Inflammatory macrophage treated with lipopolysaccharide for 4 hours (primary cell): ENCODE results near the gene IFNGR2.
"Not testable (repeated sequence)": the region's sequence is repeated elsewhere in the genome, so short reads cannot be mapped to it uniquely, and the experiment has no call there.

Experiments
- DNase-seq: peaks from one replicate; pipeline ENCODE4 v3.0.0-alpha.2; 2020

Gene IFNGR2

DNA sequence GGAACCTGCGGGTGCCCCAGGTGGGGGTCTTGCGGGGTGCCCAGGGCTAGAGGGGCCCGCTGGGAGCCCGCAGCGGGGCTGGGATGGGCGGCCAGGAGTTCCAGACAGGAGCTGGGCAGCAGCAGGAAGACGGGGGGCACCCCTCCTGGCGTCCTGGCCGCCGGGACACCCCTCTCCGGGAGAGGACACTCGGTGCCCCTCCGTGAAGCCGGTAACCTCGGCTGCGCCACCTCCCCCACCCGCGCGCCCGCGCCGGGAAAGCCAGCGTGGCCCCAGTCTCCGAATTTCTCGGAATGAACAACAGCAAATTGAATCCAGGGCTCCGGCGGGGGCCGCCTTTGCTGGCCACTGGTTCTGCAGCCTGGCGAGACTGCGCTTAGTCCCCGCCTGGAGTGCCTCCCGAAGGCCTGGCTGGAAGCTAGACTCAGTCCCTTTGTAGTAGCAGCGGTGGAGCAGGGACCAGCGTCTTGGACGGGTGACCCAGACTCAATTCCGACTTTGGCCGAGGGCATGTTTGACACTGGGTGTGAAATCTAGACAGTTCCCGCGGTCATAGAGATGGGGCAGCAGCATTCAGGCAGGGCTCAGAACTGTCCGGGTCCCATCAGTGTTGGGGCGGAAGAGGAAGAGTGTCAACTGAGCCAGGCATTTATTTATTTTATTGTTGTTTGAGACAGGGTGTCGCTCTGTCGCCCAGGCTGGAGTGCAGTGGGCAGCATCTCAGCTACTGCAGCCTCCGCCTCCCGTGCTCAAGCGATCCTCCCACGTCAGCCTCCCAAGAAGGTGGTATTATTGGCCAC lies 773 bp downstream of the IFNGR2 start:
- DNase-seq, result peak; percentile 58

DNA sequence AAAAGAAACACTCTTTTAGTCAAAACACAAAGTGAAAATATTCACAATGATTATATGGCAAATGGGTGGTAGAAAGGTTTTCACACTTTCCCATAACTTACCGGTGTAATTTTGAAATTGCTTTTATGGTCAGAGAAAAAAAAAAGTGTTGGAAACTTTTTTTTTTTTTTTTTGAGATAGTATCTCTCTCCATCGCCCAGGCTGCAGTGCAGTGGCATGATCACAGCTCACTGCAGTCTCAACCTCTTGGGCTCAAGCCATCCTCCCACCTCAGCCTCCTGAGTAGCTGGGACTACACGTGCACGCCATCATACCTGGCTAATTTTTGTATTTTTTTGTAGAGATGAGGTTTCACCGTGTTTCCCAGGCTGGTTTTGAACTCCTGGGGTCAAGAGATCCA lies 3.3 kb downstream of the IFNGR2 start:
- DNase-seq, result no peak

DNA sequence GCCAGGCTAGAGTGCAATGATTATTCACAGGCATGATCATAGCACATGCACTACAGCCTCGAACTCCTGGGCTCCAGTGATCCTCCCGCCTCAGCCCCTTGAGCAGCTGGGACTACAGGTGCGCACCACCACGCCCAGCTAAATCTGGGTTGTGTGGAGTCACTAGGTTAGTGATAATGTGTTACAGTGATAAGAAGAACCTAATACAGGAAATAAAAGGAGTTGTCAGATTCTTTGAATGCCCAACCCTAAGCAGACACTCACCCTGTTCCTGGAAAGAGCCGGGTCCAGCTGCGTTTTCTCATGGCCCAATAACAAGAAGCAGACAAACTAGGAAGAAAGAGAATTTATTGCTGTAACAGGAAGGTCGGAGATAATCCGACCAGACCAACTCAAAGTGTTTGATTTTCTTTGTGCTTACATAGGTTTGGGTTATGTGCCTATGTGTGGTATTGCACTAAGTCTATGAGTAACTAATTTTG lies 8.8 kb downstream of the IFNGR2 start:
- no peak for DNase-seq

DNA sequence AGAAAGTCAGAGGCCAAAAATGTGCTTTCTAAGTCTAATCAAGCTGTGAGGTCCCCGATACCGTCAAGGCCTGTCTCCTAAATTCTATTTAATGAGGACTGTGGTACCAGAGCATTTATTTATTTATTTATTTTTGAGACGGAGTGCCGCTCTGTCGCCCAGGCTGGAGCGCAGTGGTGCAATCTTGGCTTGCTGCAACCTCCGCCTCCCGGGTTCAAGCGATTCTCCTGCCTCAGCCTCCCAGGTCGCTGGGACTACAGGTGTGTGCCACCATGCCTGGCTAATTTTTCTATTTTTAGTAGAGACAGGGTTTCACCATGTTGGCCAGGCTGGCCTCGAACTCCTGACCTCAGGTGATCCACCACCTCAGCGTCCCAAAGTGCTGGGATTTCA lies 9.2 kb downstream of the IFNGR2 start:
- not testable (repeated sequence) for DNase-seq

DNA sequence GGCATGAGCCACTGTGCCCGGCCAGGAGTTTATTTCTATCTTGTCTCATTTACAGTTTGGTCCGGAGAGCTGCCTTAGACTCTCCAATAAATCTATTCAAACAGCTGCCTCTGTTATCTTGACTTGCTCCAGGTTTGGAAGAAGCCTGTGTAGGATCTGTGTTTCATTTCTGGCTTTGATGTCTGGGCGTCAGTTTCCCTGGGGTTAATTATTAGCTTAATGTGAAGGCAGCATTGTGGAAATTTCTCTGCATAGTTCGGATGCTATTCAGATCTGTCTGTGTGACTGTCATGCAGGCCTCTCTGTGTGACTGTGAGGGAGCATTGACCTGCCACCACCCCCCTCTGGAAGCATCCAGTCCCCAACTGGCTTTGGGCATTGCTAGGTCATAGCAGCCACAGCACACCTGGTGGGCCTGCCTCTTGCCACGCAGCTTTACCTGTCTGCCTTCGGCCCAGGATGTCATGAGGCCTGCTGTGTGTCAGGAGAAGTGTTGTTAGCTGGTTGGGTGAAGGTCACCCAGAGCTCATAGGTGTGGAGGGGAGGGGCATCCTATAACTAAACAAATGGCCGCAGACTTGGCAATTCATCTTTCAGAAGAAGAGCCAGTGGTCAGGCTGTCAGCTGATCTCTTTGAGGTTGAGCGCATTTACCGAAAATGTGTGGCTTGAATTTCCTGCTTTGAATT lies 9.8 kb downstream of the IFNGR2 start:
- no peak for DNase-seq

DNA sequence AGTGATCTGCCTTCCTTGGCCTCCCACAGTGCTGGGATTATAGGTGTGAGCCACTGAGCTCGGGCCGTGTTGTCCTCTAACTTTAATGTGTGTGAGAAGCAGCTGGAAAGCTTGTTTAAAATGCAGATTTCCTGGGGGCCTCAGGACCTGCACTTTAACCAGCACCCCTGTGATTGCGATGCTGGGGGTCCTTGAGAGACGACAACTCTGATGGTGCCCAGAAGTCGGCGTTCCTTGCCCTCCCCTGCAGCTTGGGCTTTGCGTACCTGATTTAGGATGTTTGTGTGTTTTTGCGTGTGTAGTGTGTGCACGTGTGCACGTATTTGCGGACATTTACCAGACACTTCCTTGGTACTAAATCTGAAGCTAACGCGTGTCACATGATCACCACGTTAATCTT lies 10.9 kb downstream of the IFNGR2 start:
- DNase-seq, result no peak

DNA sequence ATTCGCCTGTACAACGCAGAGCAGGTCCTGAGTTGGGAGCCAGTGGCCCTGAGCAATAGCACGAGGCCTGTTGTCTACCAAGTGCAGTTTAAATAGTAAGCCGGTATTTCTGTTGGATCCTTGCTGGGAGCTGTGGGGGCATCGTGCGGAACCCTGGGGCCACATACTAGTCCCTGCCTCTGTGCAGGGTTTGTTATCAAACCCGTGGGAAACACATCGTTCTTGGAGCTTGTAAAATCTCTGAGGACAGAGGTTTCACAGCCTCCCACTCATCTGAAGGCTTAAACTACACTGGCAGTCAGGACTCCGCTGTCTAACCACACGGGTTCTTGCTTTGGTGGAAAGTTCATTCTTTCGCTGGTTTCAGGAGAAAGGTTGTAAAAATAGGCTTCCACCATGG lies 11.7 kb downstream of the IFNGR2 start:
- no peak for DNase-seq

DNA sequence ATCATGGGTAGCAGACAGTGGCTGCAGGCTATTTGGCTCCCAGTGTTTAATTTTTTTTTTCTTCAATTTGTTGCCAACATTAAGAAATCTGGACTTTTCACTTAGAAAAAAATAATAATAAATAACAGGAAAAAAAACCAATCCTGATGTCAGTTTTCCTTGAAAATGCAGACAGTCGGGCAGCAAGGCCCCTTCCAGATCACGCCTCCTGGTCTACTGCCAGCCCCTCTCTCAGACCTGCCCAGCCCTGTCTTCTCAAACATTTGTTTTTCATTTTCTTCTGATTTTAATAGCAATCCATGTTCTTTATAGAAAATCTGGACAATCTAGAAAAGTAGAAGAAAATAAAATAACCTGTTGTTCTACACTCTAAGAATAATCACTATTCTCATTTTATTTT lies 15.5 kb downstream of the IFNGR2 start:
- DNase-seq, result no peak

DNA sequence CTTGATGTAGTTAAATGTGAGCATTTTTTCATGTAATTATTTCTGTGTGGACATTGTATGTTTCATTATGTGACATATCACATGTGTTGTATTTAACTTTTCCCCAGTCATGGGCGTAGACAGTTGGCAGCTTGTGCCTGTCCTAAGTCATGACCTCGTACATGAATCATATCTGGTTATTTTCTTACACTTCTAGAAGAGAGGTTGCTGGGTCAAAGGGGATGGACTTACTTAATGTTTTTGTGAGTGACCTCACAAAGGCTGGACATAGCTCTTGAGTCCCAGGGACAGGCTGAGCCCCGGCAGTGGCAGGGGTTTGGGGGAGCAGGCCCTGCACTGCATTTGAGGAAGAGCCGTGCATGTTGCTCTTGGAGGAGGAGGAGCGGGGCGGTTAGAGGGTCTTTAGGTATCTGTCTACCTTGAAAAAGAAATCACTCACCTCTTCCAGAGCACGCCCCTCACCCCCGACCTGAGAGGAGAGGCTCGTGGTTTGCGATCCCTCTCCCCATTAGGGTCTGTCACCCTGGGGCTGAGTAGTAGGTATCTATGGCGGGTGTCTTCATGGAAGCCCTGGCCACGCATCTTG lies 16.4 kb downstream of the IFNGR2 start:
- DNase-seq, result peak; percentile 69

DNA sequence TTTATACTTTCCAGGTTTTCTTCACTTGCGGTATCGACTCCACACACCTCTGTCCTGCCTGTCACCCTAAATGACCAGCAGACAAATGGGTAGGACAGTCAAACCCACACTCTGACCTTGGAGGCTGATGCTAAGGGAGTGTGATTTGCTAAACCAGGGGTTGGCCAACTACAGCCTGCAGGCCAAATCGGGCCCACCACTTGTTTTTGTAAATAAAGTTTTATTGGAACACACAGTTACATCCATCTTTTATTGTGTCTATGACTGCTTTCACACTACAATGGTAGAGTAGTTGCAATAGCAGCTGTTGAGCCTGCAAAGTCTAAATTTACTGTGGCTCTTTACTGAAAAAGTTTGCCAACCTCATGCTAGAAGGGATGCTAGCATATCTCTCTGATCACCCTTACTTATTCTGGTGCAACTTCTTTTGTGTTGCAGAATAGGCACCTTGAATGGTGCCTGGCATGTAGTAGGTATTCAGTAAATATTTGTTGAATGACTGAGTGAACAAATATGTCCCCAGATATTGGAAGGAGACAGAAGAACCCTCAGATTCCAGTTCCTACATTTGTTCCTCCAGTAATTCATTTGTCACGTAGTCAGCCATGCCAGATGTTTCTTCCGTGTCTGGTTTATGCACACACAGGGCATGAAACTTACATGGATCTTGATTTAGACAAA lies 18.6 kb downstream of the IFNGR2 start:
- DNase-seq, result no peak

DNA sequence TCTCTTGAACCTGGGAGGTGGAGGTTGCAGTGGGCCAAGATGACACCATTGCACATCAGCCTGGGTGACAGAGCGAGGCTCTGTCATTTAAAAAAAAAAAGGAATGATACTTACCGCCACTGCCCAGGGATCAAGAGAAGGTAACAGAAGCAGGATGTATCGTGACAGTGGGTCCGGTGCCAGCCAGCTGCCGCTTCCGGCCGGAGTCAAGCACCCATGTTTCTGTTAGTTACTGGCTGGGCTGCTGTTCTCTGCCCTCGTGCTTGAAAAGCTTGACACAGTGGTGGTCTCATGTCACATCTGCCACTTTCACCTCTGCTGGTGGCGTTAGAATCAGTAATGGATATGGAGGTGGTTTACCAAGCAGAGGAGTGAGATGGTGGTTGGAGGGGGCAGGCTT lies 21.0 kb downstream of the IFNGR2 start:
- DNase-seq, result no peak

DNA sequence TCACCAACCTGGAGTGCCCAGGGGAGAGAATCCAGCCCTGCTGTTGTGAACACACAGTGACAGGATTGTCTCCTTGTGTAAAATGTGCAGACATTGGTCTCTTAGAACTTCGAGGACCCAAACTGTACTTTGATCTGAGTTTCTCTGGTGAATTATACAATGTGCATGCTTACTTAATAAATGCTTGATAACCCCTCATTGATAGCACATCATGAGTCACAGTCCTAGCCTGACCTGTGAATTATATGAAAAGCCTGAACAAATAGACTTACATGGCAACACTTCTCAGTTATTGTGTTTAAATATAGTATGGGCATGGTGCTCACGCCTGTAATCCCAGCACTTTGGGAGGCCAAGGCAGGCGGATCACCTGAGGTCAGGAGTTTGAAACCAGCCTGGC lies 22.6 kb downstream of the IFNGR2 start:
- DNase-seq, result no peak

DNA sequence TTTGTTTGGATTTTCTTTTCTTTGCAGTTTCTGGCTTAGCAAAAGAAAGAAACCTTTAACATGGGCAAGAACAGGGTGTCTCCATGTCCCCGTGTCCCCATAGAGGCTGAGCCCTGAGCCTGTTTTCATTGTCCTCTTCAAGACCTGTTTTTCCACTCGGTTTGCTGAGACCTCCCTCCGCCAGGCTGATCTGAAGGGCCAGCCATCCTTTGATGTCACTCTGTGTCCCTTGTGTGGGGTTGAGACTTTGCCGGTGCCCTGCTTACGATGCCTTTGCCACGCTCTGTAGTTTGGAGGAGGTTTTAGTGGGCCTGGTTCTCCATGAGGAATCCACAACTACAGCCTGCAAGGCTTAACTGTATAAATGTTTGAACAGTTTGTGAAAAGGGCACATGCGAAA lies 23.8 kb downstream of the IFNGR2 start:
- DNase-seq, result no peak

DNA sequence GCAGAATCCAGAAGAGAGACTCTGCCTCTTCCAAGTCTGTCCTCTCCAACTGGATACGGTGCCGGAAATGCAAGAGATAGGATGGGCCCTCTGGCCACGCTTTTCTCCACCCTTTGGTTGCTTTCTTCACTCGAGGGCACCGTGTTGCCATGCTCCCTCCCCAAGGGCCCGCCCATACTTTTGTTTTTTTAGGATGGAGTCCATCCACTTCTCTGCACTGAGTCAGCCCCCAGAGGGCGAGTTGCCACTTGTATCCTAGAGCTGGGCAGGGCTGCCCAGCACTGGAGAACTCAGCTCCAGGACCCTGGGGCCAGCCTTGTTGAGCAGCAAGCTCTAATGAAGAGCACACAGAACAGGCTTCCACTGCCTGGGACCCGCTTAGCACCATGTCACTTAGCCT lies 25.5 kb downstream of the IFNGR2 start:
- no peak for DNase-seq

DNA sequence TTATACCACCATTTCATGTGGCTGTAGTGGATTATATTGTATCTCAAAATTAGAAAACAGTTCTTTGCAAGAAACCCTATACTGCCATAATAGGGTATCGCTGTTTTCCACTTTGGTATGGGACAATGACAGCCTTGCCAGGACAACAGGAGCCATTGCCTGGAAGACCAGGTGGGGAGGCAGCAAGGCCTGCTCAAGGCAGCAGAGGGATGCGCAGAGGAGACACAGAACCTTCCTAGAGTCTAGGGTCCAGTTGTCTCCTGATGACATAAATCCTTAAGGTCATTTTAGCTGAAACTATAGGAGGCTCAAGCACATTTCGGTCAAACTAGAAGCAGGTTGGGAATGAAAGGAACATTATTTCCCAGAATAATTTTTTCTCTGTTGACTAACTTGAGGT lies 27.6 kb downstream of the IFNGR2 start:
- no peak for DNase-seq

DNA sequence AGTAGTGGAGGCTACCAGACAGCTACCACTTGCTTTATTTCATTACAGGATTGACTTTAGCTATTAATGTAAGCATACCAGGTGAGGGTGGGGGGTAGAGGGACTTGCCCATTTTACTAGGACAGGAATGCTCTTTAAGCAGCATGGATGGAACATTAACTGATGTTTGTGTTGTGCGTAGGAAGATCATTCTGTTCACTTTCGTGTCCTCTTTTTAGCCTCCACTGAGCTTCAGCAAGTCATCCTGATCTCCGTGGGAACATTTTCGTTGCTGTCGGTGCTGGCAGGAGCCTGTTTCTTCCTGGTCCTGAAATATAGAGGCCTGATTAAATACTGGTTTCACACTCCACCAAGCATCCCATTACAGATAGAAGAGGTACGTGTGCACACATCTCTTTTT lies 29.3 kb downstream of the IFNGR2 start:
- DNase-seq, result peak; percentile 53

DNA sequence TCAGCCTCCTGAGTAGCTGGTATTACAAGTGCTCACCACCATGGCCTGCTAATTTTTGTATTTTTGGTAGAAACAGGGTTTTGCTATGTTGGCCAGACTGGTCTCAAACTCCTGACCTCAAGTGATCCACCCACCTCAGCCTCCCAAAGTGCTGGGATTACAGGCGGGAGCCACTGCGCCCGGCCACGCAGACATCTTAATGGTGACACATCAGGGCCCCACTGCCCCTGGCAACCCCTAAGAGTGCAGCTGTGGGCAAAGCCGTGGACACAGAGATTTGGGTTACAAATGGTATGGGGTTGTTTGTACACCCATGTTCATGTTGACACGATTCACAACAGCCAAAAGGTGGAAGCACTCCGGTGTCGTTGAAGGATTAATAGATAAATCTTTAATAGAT lies 29.8 kb downstream of the IFNGR2 start:
- no peak for DNase-seq

DNA sequence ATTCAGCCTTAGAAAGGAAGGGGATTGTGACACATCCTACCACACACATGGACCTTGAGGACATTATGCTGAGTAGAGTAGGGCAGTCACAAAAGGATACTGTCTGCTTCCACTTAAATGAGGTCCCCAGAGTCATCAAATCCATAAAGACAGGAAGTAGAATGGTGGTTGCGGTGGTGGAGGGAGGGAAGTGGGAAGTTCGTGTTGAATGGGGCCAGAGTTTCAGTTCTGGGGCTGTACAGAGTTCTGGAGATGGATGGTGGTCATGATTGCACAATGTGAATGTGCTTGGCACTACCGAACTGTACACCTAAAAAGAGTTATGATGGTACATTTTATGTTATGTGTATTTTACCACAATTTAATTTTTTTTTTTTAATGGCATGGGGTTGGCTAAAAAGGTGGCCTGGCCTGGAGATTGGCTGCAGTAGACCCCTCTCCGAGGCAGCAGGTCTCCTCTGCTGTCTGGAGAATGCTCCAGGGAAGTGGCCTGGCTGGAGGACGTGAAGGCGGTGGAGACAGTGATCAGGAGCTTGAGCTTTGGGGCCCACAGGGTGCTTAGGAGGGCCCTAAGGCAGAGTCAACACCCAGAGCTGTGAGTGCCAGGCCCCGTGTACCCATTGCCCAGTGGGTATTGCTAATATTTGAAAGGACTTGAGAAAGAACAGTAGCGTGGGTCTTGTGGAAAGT lies 30.4 kb downstream of the IFNGR2 start:
- DNase-seq, result peak; percentile 90

DNA sequence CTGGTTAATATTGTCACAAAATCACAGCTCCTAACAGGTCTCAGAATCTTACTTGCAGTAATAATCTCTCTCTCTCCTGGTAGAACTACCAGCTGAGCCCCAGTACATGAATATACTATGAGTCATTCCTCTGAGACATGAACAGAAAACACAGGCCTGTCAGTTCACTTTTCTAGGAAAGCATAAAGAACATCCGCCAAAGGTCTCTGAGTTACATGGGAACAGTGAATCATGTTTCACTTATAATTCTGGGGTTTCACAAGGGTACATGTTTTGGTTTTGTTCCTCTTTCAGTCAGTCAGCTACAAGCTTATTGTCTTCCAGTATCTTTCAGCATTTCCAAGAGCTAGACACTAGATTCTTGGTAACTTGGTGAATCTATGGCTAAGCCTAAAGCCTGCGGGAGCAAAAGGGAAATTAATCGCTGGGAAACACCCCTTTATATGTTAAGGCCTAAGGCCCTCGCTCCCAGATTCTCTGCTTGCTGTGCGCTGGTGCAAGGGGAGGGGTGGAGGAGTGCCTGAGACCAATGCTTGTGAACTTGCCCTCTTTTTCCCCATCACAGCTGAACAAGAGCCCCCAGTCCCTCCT lies 31.7 kb downstream of the IFNGR2 start:
- DNase-seq, result peak; percentile 97

DNA sequence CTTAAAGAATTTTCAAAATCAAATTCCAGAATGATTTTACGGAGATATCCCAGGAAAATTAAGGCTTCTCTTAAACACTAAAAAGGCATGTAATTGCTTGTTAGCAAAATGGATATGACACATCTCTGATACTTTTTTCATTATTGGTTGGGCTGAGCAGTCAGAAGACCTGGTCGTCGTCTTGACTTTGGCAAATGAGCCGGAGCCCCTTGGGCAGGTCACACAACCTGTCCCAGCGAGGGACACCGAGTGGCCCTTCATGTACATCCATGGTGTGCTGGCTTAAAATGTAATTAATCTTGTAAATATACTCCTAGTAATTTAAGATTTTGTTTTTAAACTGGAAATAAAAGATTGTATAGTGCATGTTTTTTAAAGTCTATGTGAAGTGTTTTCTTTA lies 33.9 kb downstream of the IFNGR2 start:
- DNase-seq, result no peak

DNA sequence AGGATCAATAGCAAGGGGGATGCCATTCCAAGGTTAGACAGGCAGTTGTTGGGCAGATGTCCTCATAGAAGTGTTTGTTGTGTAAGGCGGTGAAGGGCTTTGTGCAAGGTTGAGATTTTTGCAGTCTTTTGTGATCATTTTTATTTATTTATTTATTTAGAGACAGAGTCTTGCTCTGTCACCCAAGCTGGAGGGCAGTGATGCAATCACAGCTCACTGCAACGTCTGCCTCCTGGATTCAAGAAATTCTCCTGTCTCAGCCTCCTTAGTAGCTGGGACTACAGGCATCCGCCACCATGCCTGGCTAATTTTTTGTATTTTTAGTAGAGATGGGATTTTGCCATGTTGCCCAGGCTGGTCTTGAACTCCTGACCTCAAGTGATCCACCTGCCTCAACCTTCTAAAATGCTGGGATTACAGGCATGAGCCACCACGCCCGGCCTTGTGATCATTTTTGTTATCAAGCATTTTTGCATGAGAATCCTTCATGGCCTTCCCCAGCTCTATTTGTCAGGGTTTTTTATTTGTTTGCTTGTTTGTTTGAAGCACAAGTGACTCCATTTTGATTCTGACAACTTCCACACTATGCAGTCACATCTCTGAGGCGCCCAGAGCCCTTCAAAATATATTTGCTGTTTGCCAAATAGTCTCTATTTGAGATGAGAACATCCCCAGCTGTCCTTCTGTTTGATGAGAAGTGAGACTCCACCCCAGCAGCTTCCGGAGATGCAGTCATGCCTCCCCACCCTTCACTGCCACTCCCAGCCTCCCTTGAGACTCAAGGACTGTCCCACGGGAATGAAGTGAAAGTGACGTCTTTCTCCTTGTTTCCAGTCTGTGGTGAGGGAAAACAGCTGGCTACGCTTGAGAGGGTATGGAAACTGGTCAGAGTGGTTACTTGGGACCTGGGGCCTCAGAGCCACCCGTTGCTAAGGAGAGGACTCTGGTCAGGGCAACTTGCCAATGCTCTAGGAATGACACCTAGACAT lies 38.6 kb downstream of the IFNGR2 start:
- DNase-seq, result peak; percentile 54
